Kasumi-1 (cell line): ENCODE measurements around the gene KCNQ1.
A peak's percentile ranks its signal among the peaks of the same experiment; 100 is the strongest.
"Not testable (repeated sequence)": the region's sequence is repeated elsewhere in the genome, so short reads cannot be mapped to it uniquely, and the experiment has no call there.

ENCODE experiments used
- DNase-seq, 2 experiments: peaks; one replicate each; lab custom pipeline; 2025; lab: John Stamatoyannopoulos, UW

KCNQ1 gene

GRCh38 chr11:2472428-2473186, 27.8 kb downstream of the KCNQ1 start:
- no peak for DNase-seq

DNA sequence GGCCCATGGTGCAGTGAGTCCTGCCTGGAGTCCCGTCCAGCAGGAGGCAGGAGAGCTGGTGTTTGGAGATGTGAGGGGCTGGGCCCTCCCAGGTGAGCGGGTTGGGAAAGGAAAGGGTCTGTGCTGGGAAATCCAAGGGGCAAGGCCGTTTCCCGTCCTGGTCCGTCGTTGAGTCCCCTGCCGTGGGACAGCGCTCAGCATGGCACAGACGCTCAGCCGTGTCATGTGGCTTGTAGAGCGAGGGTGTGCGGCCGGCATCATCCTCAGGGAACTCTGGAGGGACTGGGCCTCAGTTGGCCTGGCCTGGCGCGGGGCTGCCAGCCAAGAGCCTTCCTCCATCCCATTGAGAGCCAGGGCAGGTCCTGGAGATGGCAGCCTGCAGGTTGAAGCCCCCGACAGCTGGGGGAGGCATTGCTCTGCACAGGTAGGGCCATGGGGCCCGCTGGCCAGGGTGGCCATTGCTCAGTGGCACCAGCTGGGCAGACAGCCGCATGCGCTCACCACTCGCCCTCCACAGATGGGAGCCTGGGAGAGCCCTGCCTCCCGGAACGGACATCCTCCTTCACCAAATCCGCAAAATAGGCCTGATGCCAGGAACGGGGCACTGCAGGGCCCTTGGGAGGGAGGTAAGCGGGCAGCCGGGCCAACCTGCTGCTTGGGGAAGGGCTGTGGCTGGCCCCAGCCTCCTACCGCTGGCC, 28.7 kb downstream of the KCNQ1 start:
- DNase-seq = no peak

DNA sequence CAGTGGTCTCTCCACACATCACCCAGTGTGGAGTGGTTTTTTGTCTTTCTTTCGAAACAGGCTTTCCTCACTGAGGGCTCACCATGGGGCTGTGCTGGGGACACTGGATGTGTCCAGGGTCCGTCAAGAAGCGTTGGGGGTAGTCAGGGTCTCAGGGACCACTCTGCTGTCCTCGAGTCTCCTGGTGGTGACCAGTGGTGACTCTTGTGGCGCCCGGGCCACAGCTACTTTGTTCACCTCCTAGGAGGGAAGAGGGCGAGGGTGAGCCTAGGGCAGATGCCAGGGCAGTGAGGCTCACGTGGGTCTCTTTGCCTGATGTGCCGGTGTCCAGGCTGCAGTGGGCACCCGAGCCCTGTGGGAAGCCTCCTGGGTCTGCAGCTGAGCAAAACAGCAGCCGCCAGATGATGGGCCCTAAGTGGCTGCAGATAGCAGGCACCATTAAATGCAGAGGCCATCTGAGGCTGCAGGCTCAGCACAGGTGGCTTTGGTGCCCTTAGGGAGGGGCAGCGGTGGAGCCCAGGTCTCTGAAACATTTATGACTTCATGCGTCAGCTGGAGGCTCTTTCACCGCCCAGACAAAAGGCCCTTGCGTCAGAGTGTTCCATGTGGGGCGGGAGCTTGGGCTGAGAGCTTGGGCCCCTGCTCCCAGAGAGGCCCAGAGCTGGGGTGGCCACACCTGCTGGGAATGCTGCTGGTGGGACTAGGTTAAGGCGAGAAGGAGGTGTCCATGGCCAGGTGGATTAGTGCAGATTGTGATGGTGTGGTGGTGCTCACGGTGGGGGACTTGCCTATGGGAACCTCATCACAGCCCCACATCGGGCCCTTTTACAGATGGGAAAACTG, 29.5 kb downstream of the KCNQ1 start:
- DNase-seq = no peak

- DNase-seq = no peak
Measured at GRCh38 chr11:2475136-2475918, 30.5 kb downstream of the KCNQ1 start.

DNA sequence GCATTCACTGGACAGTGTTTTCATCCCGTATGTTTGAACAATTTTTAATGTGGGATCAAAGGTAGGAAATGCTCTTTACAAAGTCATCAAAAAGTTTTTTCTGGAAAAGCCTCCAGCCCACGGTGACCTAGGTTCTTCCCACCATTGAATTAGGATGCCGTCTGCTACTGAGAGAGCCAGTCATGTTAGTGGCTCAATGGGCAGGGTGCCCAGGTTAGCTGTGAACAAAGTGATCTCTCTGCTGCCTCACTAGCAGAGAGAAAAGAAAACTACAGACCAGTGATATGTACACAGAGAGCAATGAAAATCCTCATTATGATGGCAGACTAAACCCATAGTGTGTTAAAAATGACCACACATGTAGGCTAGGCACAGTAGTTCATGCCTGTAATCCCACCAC, 32.4 kb downstream of the KCNQ1 start:
- DNase-seq = no peak

- DNase-seq = no peak
Measured at GRCh38 chr11:2477936-2478335, 33.1 kb downstream of the KCNQ1 start.

GRCh38 chr11:2480067-2480873, 35.5 kb downstream of the KCNQ1 start:
- DNase-seq = not testable (repeated sequence)

GRCh38 chr11:2480874-2481220, 36.0 kb downstream of the KCNQ1 start:
- peak; percentile 96 to 98 for DNase-seq

DNA sequence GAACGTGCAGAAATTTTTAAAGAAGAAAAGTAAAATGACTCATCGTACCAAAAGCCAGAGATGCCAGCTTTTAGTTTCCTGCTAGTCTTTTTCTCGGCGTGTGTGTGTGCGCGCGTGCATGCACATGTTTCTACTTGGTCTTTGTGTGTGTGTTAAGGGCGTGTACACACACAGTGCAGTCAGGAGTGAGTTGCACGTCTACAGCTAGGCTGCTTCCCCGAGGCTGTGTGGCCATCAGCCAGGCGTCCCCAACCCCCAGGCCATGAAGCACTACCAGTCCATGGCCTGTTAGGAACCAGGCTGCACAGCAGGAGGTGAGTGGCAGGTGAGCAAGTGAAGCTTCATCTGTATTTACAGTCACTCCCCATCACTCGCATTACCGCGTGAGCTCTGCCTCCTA, 36.4 kb downstream of the KCNQ1 start:
- no peak for DNase-seq

- no peak for DNase-seq
Measured at GRCh38 chr11:2482204-2482603, 37.4 kb downstream of the KCNQ1 start.

GRCh38 chr11:2482745-2483144, 37.9 kb downstream of the KCNQ1 start:
- DNase-seq = no peak

DNA sequence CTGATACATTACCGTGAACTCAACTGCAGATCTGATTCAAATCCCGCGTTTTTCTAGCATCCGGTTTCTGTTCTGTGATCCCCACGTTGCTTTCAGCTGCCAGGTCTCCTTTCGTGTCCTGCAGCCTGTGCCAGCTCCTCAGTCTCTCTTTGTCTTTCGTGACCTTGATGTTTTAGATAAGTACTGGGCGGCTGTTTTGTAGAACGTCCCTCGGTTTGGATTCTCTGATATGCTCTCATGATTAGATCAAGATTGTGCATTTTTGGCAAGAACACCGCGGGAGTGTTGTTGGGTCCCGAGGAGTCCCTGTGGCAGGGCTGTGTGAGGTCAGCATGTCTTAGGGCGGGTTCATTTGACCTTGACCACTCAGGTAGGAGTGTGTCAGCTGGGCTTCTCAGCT, 38.6 kb downstream of the KCNQ1 start:
- DNase-seq = no peak

GRCh38 chr11:2484576-2485125, 39.8 kb downstream of the KCNQ1 start:
- DNase-seq = no peak

DNA sequence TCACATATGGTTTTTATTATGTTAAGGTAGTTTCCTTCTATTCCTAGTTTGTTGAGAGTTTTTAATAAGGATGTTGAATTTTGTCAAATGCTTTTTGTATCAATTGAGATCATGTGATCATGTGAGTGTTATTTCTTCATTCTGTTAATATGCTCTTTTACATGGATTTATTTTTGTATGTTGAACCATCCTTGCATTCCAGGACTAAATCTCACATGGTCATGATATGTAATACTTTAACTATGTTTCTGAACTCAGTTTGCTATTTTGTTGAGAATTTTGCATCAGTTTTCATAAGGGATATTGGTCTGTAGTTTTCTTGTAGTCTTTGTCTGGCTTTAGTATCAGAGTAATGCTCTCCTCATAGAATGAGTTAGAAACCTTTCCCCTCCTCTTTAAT, 43.2 kb downstream of the KCNQ1 start:
- DNase-seq = no peak

DNA sequence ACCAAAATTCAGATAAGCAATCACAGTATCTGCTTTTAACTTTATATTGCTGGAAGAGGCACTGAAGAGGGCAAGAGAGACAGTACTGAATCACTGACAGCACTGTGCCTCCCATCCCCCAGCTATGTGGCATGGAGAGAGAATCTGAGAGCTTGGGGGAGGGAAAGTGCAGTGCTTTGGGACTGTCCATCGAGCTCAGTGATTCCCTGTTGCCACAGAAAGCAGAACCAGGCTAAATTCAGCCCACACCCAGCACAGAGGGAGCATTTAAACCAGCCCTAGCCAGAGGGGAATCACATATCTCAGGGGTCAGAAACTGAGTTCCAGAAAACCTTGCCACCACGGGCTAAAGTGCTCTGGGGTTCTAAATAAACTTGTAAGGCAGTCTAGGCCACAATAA, 44.3 kb downstream of the KCNQ1 start:
- no peak for DNase-seq

DNA sequence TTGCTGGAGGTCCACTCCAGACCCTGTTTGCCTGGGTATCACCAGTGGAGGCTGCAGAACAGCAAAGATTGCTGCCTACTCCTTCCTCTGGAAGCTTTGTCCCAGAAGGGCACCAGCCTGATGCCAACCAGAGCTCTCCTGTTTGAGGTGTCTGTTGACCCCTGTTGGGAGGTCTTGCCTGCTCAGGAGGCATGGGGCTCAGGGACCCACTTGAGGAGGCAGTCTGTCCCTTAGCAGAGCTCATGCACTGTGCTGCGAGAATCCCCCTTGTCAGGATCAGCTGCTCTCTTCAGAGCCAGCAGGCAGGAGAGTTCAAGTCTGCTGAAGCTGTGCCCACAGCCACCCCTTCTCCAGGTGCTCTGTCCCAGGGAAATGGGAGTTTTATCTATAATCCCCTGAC, 53.1 kb downstream of the KCNQ1 start:
- not testable (repeated sequence) for DNase-seq

DNA sequence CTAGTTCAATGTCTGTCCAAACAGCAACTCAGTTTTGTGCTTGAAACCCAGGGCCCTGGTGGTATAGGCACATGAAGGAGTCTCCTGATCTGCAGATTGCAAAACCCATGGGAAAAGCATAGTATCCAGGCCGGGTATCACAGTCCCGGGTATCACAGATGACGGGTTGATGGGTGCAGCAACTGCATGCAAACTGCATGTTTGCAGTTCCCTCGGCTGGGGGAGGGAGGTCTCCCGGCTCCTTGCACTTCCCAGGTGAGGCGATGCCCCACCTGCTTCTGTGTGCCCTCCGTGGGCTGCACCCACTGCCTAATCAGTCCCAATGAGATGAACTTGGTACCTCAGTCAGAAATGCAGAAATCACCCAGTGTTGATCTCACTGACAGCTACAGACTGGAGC, 53.9 kb downstream of the KCNQ1 start:
- DNase-seq = no peak

- DNase-seq = no peak
Measured at GRCh38 chr11:2507212-2507901, 62.5 kb downstream of the KCNQ1 start.

- DNase-seq = no peak
Measured at GRCh38 chr11:2507945-2508749, 63.3 kb downstream of the KCNQ1 start.
